SKM-1 (cell line): ENCODE results near the gene INTU.
A peak's percentile ranks its signal among the peaks of the same experiment; 100 is the strongest.
"Not testable (repeated sequence)": the region's sequence is repeated elsewhere in the genome, so short reads cannot be mapped to it uniquely, and the experiment has no call there.

ENCODE experiments used
- DNase-seq: peaks from one replicate; lab custom pipeline; 2025; ENCODE audit not compliant: unreplicated experiment; lab: John Stamatoyannopoulos, UW

INTU gene

DNA sequence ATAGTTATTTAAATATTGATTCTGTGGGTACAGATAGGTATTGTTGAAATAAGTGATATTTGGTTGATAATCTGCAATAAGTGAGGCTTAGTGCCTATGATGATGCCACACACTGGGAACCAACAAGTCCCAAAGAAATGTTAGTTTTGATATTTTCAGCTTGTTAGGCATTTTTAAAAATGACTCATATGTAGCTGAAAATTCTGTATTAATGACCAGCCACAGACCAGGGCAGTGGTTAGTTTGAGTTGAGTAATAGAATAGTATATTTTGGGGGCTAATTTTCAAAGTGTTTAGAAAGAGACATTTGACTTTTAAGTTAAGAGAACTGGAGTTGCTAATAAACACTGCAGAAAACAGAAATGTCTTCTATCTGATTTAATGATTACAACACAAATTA lies 9.4 kb downstream of the INTU start:
- no peak for DNase-seq

DNA sequence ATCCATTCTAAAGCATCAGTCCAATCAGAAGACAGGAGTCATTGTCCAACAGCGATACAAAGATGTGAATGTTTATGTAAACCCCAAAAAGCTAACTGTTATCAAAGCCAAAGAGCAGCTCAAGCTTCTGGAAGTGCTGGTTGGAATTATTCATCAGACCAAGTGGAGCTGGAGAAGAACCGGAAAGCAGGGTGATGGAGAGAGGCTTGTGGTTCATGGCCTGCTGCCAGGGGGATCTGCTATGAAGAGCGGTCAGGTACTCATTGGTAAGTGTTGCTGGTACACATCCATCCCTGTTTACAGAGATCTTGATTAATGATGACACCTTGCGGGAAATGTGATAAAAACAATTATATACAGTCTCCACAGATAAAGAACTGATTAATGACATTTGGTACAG lies 11.0 kb downstream of the INTU start:
- no peak for DNase-seq

DNA sequence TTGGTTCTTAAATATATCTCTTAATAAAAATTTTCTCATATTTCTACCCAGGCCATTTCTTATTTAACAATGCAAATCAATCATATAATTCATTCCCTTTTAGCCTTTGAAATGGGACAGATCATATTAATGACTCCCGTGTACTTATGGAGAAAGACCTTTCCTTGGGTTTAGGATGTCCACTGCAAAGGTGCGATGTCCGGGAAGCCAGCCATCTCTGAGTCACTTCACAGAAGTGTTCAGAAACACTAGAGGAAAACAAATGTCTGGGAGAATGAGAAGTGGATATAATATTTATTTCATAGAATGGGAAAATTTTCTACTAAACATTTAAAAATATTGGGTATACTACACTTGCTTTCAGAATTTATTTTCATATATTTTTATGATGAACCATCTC lies 15.3 kb downstream of the INTU start:
- no peak for DNase-seq

DNA sequence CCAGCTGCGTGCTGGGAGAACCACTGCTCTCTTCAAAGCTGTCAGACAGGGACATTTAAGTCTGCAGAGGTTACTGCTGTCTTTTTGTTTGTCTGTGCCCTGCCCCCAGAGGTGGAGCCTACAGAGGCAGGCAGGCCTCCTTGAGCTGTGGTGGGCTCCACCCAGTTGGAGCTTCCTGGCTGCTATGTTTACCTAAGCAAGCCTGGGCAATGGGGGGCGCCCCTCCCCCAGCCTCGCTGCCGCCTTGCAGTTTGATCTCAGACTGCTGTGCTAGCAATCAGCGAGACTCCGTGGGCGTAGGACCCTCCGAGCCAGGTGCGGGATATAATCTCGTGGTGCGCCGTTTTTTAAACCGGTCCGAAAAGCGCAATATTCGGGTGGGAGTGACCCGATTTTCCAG lies 22.8 kb downstream of the INTU start:
- DNase-seq: not testable (repeated sequence)

- no peak for DNase-seq
Observed at GRCh38 chr4:127656047-127656680, 23.4 kb downstream of the INTU start.

DNA sequence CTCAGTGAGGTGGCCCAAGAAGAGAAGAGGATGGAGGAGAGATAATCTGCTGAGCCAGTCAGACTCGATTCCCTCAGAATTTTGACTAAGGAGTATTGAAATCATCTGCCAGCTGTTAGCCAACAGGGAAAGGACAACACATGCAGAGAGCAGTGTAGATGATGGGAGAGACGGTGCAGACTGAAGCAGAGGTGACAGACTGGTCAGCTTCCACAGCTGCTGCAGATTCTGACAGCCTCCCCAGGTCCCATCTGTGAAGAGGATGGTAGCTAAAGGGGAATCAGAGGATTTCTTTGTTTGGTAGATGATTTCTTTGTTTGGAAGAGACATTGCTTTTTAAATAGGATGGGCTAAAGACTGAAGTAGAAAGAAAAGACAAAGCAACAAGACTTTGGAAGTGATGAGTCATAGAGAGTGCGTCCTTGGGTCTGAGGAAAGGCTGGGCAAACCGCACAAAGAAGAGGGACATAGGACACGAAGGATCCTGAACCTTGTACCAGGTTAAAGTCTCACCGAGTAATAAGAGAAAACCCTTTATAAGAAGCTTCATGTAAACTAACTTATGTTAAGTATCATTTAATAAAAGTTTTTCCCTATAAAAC lies 27.6 kb downstream of the INTU start:
- DNase-seq: no peak

GRCh38 chr4:127667116-127667515 lies 34.4 kb downstream of the INTU start:
- DNase-seq: no peak

DNA sequence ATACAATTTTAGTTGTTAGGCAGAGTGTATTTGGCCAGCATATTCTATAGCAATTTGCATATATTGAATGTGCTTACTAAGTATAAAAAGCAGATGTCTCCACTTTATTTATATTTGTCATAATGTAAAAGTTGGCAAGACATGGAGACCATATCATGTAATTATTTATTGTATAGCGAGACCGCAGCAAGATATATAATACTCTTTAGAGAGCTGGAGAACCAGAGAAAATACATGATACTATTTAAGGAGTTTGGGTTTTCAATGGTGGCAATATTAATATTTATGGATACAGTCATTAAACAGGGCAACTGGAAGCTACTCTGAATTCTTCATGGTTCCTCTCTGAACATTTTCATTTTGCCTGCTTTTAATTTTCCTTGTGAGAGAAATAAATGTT lies 35.0 kb downstream of the INTU start:
- no peak for DNase-seq

- DNase-seq: no peak
Observed at GRCh38 chr4:127668770-127669169, 36.0 kb downstream of the INTU start.

- no peak for DNase-seq
Observed at GRCh38 chr4:127669691-127670090, 36.9 kb downstream of the INTU start.

GRCh38 chr4:127672111-127672510 lies 39.4 kb downstream of the INTU start:
- DNase-seq: no peak

- DNase-seq: no peak
Observed at GRCh38 chr4:127685292-127685691, 52.5 kb downstream of the INTU start.

DNA sequence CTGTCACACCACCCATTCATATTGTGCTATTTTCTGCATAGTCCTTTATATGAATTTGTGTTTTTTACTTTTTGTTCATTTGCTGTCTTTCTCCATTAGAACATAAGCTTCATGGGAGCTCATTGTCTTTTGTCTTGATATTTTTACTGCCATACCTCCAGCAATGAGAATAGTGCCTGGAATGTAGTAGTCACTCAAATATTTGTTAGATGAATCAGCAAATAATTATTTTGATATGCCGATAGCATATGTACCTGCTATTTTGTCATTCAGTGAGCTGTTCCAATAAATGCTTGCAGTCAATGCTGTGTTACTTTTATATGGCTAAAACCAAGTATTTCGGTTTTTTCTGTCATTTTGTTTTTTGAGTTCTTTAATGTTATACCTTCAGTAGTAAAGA lies 53.9 kb downstream of the INTU start:
- no peak for DNase-seq

GRCh38 chr4:127687580-127687979 lies 54.8 kb downstream of the INTU start:
- DNase-seq: no peak

DNA sequence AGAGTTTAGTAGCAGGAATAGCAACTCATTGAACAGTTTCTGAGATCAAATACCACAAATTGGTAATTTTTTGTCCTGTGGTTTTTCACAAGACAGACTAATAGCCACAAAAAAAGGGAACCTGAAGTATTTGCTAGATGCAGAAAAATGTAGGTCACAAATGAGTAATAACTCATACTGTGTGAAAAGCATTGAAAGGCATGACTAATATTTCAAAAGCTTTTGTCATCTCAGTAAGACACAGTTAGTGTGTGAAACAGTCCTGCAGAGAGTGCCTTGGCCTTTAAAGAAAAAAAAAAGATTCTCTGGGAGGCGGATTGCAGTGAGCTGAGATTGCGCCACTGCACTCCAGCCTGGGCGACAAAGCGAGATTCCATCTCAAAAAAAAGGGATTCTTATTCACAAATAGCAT lies 66.0 kb downstream of the INTU start:
- DNase-seq: peak; percentile 9

- no peak for DNase-seq
Observed at GRCh38 chr4:127708985-127709384, 76.2 kb downstream of the INTU start.

- no peak for DNase-seq
Observed at GRCh38 chr4:127709456-127709855, 76.7 kb downstream of the INTU start.

- no peak for DNase-seq
Observed at GRCh38 chr4:127730142-127730913, 97.6 kb downstream of the INTU start, which contains the start of gene SLC25A31. SLC25A31 (plus strand) TSS chr4:127730400; CDS start chr4:127730546, 146 bp downstream.

GRCh38 chr4:127731406-127731805 lies 98.6 kb downstream of the INTU start:
- no peak for DNase-seq

DNA sequence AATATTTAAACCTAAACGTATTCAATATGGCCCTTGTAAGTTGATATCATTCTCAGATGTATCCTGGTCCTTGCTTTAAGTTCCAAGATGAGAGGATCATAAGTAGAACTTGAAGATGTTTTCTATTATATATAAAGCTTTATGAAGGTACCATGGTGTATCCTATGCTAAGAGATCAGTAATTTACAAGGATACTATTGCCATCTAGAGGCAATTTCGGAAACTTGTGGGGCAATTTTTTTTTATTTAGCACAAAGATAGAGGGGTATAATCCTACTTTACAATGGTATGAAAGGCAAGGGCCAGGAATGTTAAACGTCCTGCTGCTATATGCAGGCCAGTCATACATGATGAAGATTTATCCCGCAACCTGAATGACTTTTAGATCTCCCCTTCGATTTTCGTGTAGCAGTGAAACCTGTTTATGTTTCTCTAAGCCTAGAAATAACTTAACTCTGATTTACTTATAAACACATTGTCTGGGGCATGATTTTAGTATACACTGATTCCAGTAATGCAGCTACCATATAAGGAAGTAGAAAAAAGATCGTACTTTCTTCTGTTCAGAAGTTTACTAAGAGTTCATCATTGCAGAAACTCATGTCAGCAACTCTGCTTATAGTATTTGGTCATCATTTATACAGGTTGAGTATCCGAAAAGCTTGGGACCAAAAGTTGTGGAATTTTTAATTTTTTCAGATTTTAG lies 100.0 kb downstream of the INTU start:
- no peak for DNase-seq

GRCh38 chr4:127734976-127735375 lies 102.2 kb downstream of the INTU start:
- no peak for DNase-seq

- DNase-seq: no peak
Observed at GRCh38 chr4:127737295-127737694, 104.5 kb downstream of the INTU start.
